SKM-1 (cell line): ENCODE data around the gene TACSTD2.
"Not testable (repeated sequence)": the region's sequence is repeated elsewhere in the genome, so short reads cannot be mapped to it uniquely, and the experiment has no call there.

Experiments
- DNase-seq: peaks from one replicate; lab custom pipeline; 2025; ENCODE audit not compliant: unreplicated experiment; lab: John Stamatoyannopoulos, UW

The TACSTD2 gene

GRCh38 chr1:58588396-58588795 is 11.3 kb upstream of the TACSTD2 start:
- DNase-seq = no peak

DNA sequence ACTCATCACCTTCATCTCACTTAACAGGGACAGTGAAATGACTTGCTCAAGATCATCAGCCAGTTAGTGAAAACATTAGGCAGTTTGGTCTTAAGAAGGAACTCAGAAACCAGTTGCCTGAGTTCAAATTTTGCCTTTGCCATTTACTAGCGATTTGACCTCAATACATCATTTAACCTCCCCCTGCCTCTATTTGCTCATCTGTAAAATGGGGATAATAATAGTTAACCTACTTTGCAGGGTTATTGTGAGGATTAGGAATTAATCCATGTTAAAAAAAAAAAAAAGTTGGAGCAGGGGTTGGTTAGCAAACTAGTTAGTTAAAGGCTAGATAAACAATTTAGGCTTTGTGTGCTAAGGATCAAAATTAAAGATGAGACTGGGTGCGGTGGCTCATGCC is 10.6 kb upstream of the TACSTD2 start:
- no peak for DNase-seq

DNA sequence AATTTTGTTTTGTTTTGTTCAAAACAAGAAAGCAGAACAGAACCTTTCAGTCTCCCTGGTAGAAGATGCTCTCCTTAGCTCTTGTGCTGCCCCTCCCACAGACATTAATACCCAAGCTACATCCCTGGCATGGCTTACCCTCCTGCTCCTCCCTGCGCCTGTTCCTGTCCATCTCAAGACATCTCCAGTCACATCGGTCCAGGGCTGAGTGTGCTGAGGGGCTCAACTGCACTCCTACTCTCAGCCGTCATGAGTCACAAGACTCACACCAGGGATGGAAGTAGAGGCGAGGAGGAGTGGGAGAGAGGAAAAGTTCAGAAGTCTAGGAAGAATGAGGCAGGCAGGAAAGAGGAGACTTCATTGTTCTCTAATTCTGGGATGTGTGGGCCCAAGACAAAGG is 9.2 kb upstream of the TACSTD2 start:
- DNase-seq = no peak

GRCh38 chr1:58585581-58586151 is 8.6 kb upstream of the TACSTD2 start:
- DNase-seq = no peak

DNA sequence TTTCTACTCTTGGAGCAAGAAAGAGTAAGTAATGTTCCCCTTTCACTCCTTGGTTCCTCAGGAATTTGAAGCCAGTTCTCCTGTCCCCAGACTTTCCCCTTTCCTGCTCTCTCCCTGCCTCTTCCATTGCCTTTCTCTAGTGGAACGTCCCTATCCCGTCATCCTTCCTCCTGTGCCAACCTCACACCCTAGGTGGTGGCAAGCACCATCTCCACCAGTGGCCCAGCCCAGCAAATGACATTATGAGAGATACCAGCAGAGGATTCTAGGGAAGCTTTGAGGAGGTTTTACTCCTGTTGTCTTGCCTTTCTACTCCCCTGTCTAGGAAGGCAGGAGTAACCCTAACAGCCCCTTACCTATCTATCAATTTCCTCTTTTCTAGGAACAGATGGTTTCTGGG is 8.1 kb upstream of the TACSTD2 start:
- no peak for DNase-seq

GRCh38 chr1:58584082-58584895 is 7.2 kb upstream of the TACSTD2 start:
- peak; percentile 59 for DNase-seq

GRCh38 chr1:58583496-58583895 is 6.4 kb upstream of the TACSTD2 start:
- DNase-seq = peak; percentile 96

GRCh38 chr1:58582143-58582542 is 5.1 kb upstream of the TACSTD2 start:
- DNase-seq = not testable (repeated sequence)

GRCh38 chr1:58581641-58582040 is 4.6 kb upstream of the TACSTD2 start:
- no peak for DNase-seq

- no peak for DNase-seq
Measured at GRCh38 chr1:58580186-58580585, 3.1 kb upstream of the TACSTD2 start.

DNA sequence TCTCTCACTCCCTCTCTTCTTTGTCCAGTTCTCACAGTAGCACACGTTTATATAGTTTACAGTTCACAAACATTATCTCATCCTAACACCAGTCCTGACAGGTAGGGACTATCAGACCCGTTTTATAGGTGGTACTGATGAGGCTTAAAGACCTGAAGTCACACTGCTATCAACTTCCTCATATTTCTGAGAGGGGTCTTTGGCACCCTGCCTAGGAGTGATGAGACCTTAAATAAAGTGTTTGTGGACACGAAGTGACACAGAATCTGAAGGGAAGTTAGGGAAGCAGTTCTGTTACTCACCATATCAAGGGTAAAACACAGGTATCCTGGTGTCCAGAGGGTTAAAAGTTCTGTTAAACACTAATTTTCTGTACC is 590 bp upstream of the TACSTD2 start:
- DNase-seq = no peak

- DNase-seq = no peak
Measured at GRCh38 chr1:58576325-58576726, 726 bp downstream of the TACSTD2 start.

DNA sequence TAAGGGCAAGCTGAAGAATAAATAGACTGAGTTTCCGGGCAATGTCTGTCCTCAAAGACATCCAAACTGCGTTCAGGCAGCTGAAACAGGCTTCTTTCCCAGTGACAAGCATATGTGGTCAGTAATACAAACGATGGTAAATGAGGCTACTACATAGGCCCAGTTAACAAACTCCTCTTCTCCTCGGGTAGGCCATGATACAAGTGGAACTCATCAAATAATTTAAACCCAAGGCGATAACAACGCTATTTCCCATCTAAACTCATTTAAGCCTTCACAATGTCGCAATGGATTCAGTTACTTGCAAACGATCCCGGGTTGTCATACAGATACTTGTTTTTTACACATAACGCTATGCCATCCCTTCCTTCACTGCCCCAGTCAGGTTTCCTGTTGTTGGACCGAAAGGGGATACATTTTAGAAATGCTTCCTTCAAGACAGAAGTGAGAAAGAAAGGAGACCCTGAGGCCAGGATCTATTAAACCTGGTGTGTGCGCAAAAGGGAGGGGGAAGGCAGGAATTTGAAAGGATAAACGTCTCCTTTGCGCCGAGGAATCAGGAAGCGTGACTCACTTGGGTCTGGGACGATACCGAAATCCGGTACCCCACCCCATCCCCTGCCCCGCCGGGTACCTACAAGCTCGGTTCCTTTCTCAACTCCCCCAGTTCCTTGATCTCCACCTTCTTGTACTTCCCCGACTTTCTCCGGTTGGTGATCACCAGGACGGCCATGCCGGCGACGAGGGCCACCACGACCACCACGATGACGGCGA is 1.3 kb downstream of the TACSTD2 start:
- DNase-seq = no peak

DNA sequence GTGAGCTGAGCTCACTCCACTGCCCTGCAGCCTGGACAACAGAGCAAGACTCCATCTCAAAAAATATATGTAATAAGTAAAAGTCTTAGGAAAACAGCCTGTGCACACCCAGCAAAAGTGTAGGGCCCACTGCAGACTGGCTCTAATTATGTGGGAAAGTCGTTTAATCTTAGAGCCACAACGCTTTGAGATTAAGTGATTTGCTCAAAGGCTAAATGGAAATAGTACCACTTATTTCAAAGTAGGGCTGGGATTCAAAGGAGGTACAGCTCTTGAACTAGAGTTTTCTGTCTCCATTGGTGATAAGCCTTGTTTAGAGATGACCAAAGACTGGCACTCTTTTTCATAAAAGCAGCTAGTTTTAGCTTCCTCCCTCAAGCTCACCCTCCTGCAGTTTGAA is 2.2 kb downstream of the TACSTD2 start:
- DNase-seq = no peak

- DNase-seq = no peak
Measured at GRCh38 chr1:58573705-58574591, 3.1 kb downstream of the TACSTD2 start.

DNA sequence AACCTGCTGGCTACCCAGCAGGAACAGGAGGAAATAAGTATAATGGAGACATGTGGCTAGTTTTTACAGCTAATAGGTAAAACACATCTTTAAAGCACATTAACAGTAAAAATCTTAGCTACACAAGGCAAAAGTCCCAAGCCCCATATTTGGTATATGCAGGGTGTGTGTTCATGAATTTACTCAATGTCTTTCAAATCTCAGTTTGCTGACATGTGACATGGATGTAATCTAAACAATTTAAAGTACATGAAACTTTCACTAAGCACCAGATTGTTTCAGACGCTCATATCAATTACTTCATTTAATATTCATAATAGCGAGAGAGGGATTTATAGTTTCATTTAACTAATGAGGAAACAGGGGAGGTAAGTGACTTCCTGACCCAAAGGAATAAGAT is 3.9 kb downstream of the TACSTD2 start:
- DNase-seq = no peak

DNA sequence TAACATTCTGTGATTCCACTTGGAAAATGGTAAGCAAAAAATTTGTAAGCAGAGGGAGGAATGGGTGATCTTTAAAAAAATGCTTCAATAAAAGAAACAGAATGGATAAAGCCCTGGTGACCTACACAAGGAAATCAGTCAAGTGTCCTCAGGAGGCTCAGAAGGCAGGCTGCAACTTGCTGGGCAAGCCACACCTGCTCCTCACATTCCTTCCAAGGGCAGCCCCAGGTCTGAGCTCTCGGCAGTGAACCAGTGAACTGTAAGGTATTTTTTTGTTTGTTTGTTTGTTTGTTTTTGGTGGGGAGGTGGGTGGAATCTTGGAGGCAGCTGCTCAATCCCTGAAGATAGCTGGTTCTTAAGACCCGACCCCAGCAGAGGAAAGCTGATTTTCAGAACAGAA is 4.4 kb downstream of the TACSTD2 start:
- no peak for DNase-seq

DNA sequence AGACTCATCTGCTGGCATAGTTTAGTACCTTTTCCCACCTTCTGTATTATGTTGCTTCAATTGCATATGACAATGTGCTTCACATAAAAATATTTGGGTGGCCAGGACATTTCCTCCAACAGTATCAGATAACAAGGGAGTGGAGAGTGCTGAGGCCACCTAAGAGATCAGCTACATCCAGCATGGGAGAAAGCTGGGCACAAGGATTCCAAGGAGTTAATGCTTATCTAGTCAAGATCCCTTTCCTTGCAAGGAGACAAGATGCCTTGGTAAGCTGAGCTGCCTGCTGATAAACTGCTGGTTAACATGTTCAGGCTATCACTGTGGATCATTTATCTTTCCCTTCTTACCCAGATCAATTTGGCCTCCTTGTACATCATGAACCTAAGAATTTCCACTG is 5.4 kb downstream of the TACSTD2 start:
- DNase-seq = no peak

GRCh38 chr1:58570817-58571216 is 6.2 kb downstream of the TACSTD2 start:
- DNase-seq = no peak

GRCh38 chr1:58570094-58570493 is 7.0 kb downstream of the TACSTD2 start:
- no peak for DNase-seq

GRCh38 chr1:58568911-58569310 is 8.1 kb downstream of the TACSTD2 start:
- no peak for DNase-seq
